Measurements from ENCODE around the gene ADGRD1. TPM values are rescaled to one million over a fixed set of nuclear protein-coding genes. Genes with fewer than 3 reads are reported as not detected.

The ADGRD1 gene
- total RNA-seq, 1 donor from 2014 or later: 1.7 TPM

GRCh38 chr12:131056626-131057025 lies 102.9 kb downstream of the ADGRD1 start:
- DNase-seq (ENCODE audit: low spot score): no peak
- Mint-ChIP-seq H3K36me3 (ENCODE audit: low read depth, unreplicated experiment) (no peaks in the 10 kb centered on the region), H3K27ac (ENCODE audit: unreplicated experiment) (no peak overlapping the region), H3K27me3 (ENCODE audit: unreplicated experiment) (peaks cover 4% of the 10 kb centered on the region), H3K9me3 (ENCODE audit: unreplicated experiment) (no peaks in the 10 kb centered on the region), H3K4me1 (ENCODE audit: unreplicated experiment) (no peaks in the 10 kb centered on the region), H3K4me3 (ENCODE audit: unreplicated experiment) (no peak overlapping the region)
- no peak for TF ChIP-seq CTCF (IDR thresholded peaks at IDR 0.05; ENCODE audit: unreplicated experiment)

DNA sequence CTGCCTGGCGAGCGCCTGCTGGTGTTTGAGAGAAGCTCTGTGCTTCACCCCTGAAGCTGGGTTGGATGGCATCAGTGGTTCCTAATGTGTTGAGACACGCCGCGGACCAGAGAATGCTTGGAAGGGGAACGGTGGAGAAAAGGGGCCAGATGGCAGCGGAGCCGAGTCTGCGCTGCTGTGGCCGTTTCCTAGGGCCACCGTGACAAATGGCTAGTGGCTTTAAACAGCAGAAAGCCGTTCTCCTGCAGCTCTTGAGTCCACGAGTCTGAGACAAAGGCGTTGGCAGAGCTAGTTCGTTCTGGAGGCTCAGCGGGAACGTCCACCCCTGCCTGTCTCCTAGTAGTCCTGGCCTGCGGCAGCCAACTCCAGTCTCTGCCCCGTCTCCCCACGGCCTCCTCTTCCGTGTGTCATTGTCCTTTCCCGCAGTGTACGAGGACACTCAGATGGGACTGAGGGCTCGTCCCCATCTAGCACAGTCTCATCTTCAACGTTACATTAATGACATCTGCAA lies 103.6 kb downstream of the ADGRD1 start:
- DNase-seq (ENCODE audit: low spot score): no peak
- Mint-ChIP-seq H3K4me3 (ENCODE audit: unreplicated experiment) (no peak overlapping the region), H3K27me3 (ENCODE audit: unreplicated experiment) (peaks cover 4% of the 10 kb centered on the region), H3K36me3 (ENCODE audit: low read depth, unreplicated experiment) (no peaks in the 10 kb centered on the region), H3K9me3 (ENCODE audit: unreplicated experiment) (no peaks in the 10 kb centered on the region), H3K4me1 (ENCODE audit: unreplicated experiment) (no peaks in the 10 kb centered on the region), H3K27ac (ENCODE audit: unreplicated experiment) (no peak overlapping the region)
- no peak for TF ChIP-seq CTCF (IDR thresholded peaks at IDR 0.05; ENCODE audit: unreplicated experiment)

DNA sequence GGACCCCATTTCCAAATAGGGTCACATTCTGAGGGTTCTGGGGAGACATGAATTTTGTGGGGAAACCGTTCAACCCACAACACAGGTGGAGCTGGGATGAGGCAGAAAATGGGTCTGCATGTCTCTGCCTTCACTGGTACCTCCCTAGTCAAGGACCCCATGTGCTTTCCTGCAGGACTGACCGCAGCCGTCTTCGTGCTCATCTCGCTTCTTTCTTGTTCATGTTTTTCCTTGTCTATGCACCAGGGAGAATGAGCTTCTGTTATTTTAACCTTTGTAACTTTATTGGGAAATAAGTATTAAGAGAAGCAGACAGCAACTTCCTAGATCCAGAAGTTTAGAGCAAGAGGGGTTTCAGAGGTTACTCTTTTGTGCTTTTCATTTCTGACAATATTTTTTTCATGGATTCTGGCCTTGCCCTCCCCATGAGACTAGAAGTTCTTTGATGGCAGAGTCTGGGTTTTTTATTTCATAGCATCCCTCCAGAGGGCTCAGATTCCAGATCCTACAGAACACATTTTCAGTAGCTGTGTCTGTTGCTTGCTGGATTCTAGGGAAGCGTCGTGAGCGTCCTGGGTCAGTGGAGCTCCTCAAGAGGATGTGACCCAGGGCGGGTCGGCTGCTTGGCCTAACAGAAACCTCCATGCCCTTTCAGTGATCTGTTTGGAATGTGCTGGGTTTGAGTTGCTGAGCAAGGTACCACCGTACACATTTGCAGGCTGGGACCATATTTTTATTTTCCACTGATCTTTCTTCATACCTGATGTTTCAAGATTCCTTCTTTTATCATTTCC lies 104.2 kb downstream of the ADGRD1 start:
- Mint-ChIP-seq H3K4me3 (ENCODE audit: unreplicated experiment) (no peak overlapping the region), H3K36me3 (ENCODE audit: low read depth, unreplicated experiment) (no peaks in the 10 kb centered on the region), H3K27ac (ENCODE audit: unreplicated experiment) (no peak overlapping the region), H3K4me1 (ENCODE audit: unreplicated experiment) (no peaks in the 10 kb centered on the region), H3K27me3 (ENCODE audit: unreplicated experiment) (peaks cover 4% of the 10 kb centered on the region), H3K9me3 (ENCODE audit: unreplicated experiment) (no peaks in the 10 kb centered on the region)
- DNase-seq (ENCODE audit: low spot score): no peak
- TF ChIP-seq CTCF (IDR thresholded peaks at IDR 0.05; ENCODE audit: unreplicated experiment): no peak

DNA sequence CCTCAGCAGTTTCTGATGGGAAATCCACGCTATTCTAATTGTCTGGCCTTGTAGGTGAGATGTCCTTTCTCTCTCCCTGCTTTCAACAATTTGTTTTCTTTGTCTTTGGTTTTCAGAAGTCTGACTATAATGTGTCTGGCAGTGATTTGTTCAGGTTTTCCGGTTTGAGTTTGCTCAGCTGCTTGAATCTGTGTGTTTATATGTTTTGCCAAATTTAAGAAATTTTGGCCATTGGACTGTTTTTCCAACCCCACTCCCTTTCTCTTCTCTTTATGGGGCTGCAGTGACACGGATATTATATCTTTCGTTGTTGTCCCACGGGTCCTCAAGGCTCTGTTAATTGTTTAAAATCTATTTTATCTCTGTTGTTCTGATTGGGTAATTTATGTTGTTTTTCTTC lies 105.0 kb downstream of the ADGRD1 start:
- no peak for DNase-seq (ENCODE audit: low spot score)
- no peaks in the 10 kb centered on the region for H3K9me3 Mint-ChIP-seq (ENCODE audit: unreplicated experiment)
- H3K4me3 Mint-ChIP-seq (ENCODE audit: unreplicated experiment): no peak overlapping the region
- H3K36me3 Mint-ChIP-seq (ENCODE audit: low read depth, unreplicated experiment): no peaks in the 10 kb centered on the region
- TF ChIP-seq CTCF (IDR thresholded peaks at IDR 0.05; ENCODE audit: unreplicated experiment): no peak
- peaks cover 4% of the 10 kb centered on the region for H3K27me3 Mint-ChIP-seq (ENCODE audit: unreplicated experiment)
- H3K27ac Mint-ChIP-seq (ENCODE audit: unreplicated experiment): no peak overlapping the region
- no peaks in the 10 kb centered on the region for H3K4me1 Mint-ChIP-seq (ENCODE audit: unreplicated experiment)

- Mint-ChIP-seq H3K9me3 (ENCODE audit: unreplicated experiment) (no peaks in the 10 kb centered on the region), H3K4me3 (ENCODE audit: unreplicated experiment) (no peak overlapping the region), H3K36me3 (ENCODE audit: low read depth, unreplicated experiment) (no peaks in the 10 kb centered on the region), H3K4me1 (ENCODE audit: unreplicated experiment) (no peaks in the 10 kb centered on the region), H3K27me3 (ENCODE audit: unreplicated experiment) (peaks cover 1% of the 10 kb centered on the region), H3K27ac (ENCODE audit: unreplicated experiment) (no peak overlapping the region)
- no peak for TF ChIP-seq CTCF (IDR thresholded peaks at IDR 0.05; ENCODE audit: unreplicated experiment)
- DNase-seq (ENCODE audit: low spot score): no peak
Observed at GRCh38 chr12:131060011-131060703, 106.5 kb downstream of the ADGRD1 start.

Data from endothelial cell (in vitro differentiated cells).